ENCODE results near the gene NIPBL.

- TF ChIP-seq JUNB (IDR thresholded peaks at IDR 0.05) (no peak), EZH2 (IDR thresholded peaks at IDR 0.05; ENCODE audit: borderline replicate concordance, control insufficient read depth, low read depth, low read length) (no peak), MYC (IDR thresholded peaks at IDR 0.05; ENCODE audit: insufficient read depth, insufficient read length, insufficient replicate concordance, low read length, severe bottlenecking) (no peak), SIN3A (IDR thresholded peaks at IDR 0.05; ENCODE audit: low read depth, low read length) (no peak), CHD2 (IDR thresholded peaks at IDR 0.05; ENCODE audit: borderline replicate concordance, low read depth, low read length) (no peak), ZNF274 (IDR thresholded peaks at IDR 0.05; ENCODE audit: insufficient read depth, insufficient read length) (no peak), GABPA (IDR thresholded peaks at IDR 0.05; ENCODE audit: low read depth) (no peak), ZZZ3 (IDR thresholded peaks at IDR 0.05; ENCODE audit: control insufficient read depth, insufficient read length, low read depth) (no peak), ATF7 (IDR thresholded peaks at IDR 0.05; ENCODE audit: low read depth) (no peak), PBX3 (IDR thresholded peaks at IDR 0.05; ENCODE audit: insufficient replicate concordance, low read depth, low read length) (no peak), HDAC6 (IDR thresholded peaks at IDR 0.05; ENCODE audit: unreplicated experiment) (no peak), MLLT1 (IDR thresholded peaks at IDR 0.05) (no peak)
Measured at GRCh38 chr5:36969700-36970395, 93.3 kb downstream of the NIPBL start.
